DMS53 treated with DMSO at 0.1 percent for 48 hours (cell line): ENCODE data around the gene LBX1.
A peak's percentile ranks its signal among the peaks of the same experiment; 100 is the strongest.

Experiments
- DNase-seq: peaks from one replicate; lab custom pipeline; 2025; ENCODE audit not compliant: unreplicated experiment; lab: John Stamatoyannopoulos, UW

The LBX1 gene

GRCh38 chr10:101244321-101245050 is 15.2 kb upstream of the LBX1 start:
- DNase-seq: no peak

GRCh38 chr10:101241840-101242707 is 12.8 kb upstream of the LBX1 start:
- no peak for DNase-seq

GRCh38 chr10:101238732-101239105 is 9.5 kb upstream of the LBX1 start:
- DNase-seq: no peak

GRCh38 chr10:101237982-101238731 is 8.9 kb upstream of the LBX1 start:
- no peak for DNase-seq

- DNase-seq: peak; percentile 61
These were observed 8.1 kb upstream of the LBX1 start for GRCh38 chr10:101237081-101237981.

- peak; percentile 61 for DNase-seq
These were observed 7.3 kb upstream of the LBX1 start for GRCh38 chr10:101236376-101237080.

DNA sequence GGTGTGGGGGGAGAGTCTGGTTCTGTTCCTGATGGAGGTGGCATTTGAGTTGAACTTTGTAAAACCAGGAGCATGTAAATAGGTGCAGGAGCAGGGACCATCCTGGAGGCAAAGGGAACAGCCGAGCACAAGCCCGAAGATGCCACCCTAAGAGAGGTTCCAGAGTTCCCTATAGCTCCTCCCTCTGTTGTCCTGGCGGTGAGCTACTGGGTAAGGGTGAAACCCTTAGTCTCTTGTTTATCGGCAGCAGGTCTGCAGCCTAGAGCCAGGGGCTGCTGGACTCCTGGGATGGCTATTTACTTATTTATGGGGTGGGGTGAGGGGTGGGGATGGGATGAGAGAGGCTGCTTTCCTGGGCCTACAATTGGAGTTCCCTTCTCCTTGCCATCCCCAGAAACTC is 6.5 kb upstream of the LBX1 start:
- DNase-seq: peak; percentile 19

DNA sequence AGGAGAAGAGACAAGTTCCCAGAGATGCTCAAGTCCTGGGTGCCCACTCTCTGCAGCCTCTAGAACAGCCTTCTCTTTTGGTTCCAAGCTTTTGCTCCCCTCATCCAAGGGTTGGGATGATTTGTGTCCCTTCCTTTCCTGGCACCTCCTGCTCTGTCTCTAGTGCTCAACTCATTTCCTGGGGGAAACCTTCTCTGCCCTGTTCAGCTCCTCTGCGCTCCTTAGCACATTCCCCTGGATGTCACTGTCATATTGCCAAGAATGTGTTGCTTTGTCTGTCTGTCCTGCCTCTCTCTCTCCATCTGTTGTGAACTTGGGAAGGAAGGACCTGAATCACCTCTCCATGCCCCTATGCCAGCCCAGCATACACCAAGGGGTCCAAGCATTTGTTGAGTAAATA is 5.1 kb upstream of the LBX1 start:
- DNase-seq: no peak

DNA sequence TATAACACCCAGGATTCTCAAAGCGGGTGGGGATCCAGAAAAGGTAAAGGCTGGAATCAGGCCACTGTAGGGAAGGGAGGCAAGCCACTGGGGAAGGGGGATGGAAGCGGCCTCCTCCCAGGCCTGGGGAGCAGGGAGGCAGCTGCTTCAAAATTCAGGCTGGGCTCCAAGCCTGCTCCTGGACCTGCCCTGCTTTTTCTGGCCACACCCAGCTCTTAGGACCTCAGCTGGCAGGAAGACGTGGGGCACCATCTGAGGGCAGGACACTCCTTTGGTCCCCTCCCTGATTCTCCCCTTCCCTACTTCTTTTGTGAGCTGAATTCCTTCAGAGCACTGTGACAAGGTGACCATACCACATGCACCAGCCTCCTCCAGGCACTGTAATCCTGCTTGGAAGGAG is 4.6 kb upstream of the LBX1 start:
- DNase-seq: no peak

DNA sequence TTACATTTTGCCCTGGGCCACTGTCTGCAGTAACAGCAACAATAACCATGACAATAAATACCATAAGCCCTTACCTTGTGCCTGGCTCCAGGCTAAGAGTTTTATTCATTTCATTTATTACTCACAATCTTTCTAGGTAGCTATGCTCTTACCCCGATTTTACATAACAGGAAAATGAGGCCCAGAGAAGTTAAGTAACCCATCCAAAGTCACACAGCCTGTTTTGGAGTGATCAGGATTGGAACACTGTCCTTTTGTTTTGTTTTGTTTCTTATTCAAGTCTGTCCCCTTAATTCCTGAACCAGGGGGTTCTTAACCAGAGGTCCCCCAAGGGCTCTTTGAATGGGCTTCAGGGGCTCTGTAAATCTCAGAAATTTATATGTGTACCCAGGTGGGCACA is 4.2 kb upstream of the LBX1 start:
- no peak for DNase-seq

- no peak for DNase-seq
These were observed 2.8 kb upstream of the LBX1 start for GRCh38 chr10:101231912-101232689.

- no peak for DNase-seq
These were observed 1.8 kb upstream of the LBX1 start for GRCh38 chr10:101231092-101231491.

- DNase-seq: no peak
These were observed 1.1 kb upstream of the LBX1 start for GRCh38 chr10:101230183-101230917.

DNA sequence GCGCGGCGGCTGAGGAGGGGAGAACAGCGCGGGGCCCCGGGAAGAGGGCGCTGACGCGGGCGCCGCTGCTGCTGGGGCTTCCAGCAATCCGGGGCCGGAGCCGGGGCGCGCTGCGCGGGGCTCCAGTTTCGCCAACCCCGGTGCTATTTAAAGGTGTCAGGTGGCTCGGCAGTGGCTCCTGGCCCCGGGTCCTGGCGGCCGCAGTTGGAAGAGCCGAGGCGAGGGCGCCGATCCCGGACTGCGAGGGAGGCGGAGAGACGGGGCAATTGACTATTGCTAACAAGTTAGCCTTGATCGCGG is 347 bp downstream of the LBX1 start:
- no peak for DNase-seq

DNA sequence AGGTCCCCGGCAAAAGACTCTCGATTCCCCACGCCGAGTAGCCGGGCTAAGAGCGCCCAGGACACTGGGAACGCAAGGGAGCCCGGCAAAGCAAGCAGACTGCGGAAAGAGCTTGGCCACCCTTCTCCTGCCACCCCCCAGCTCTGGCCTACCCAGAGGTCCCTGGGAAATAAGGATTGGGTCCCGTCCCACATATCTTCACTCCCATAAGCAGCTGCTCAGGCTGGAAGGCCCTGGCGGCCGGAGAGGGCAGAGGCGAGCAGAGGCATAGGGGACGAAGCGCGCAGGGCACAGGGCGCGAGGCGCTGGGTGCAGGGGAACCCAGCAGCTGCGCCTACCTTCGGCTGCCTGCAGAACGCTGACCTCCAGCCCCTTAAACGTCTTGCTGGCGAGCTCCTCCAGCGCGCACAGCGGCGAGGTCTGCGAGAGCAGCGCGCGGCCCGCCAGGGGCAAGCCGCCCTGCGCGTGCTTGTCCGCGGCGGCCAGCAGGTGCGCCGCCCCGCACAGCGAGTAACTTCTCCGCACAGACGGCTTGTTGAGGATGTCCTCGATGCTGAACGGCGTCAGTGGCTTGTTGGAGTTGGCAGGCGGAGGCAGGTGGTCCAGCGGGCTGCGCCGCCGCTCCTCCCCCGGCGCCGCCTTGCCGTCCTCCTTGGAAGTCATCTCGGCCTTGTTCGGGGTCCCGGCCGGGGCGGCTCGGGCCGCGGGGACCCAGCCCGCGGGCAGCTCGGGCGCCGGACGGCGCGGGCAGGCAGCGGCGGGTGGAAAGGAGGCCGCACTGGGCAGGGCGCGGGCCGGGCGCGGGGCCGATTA is 904 bp downstream of the LBX1 start:
- DNase-seq: no peak

DNA sequence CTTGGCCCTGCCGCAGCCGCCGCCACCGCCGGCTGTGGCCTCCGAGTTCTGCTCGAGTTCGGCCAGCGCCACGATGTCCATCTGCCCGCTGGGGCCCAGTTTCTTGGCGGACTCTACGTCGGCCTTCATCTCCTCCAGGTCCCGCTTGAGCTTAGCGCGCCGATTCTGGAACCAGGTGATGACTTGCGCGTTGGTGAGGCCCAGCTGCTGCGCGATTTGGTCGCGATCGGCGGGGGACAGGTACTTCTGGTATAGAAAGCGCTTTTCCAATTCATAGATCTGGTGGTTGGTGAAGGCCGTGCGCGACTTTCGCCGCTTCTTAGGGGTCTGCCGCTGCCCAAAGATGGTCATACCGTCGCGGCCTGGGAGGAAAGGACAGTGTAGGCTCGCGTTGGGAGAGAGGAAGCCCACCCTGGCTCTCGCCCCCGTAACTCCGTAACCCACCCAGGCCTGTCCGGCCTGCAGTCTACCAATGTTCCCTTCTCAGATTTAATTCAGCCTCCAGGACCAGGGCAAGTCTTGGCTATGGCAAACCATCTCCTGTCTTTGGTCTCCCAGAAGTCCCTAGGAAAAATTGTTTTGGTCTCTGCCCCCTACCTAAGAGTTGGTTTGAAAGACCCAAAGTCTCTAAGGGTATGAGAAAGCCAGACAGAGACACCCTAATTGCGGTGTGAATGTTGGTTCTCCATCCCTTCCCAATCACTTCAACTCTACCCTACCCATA is 1.7 kb downstream of the LBX1 start:
- DNase-seq: no peak
